HG02870 (cell line): Measurements from ENCODE around the gene CDRT15.
"Not testable (repeated sequence)": the region's sequence is repeated elsewhere in the genome, so short reads cannot be mapped to it uniquely, and the experiment has no call there.

Source experiments
- ATAC-seq: cut with Tn5 transposase; IDR thresholded peaks from one replicate; pipeline ENCODE4 v1.9.1; 2021; ENCODE audit warnings: mild to moderate bottlenecking, moderate library complexity; ENCODE audit not compliant: unreplicated experiment

The CDRT15 gene

DNA sequence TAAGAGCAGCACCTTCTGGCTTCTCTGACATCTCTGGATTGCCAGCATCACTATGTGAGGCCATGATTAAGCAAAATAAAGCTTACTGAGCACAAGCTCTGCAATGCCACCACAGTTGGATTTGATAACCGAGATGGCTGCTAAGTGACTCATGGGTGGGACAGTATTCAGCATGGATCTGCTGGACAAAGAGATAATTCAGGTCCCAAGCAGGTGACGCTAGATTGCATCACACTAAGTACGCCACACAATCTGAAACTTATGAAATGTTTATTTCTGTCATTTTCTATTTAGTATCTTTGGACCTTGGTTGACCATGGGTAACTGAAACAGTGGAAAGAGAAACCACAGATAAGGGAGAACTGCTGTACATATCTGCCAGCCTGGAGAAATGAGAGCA, 27.4 kb downstream of the CDRT15 start:
- ATAC-seq: no peak

DNA sequence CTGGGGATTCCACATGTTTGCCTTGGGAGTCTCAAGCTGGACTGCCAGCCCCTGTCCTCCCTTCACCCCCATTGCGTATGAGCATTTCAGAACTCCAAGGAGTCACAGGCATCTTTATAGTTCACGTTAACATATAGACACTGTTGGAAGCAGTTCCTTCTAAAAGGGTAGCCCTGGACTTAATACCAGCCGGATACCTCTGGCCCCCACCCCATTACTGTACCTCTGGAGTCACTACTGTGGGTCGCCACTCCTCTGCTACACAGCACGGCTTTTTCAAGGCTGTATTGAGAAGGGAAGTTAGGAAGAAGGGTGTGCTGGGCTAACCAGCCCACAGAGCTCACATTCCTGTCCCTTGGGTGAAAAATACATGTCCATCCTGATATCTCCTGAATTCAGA, 28.9 kb downstream of the CDRT15 start:
- ATAC-seq: no peak

DNA sequence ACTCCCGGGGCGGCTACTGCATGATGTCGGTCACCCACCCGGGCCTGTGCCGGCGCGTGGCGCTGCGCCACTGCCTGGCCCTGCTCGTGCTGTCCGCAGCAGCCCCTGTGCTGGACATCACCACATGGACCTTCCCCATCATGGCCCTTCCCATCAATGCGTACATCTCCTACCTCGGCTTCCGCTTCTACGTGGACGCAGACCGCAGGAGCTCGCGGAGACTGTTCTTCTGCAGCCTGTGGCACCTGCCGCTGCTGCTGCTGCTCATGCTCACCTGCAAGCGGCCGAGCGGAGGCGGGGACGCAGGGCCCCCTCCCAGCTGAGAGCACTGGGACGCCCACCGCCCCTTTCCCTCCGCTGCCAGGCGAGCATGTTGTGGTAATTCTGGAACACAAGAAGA, 29.8 kb downstream of the CDRT15 start:
- no peak for ATAC-seq

DNA sequence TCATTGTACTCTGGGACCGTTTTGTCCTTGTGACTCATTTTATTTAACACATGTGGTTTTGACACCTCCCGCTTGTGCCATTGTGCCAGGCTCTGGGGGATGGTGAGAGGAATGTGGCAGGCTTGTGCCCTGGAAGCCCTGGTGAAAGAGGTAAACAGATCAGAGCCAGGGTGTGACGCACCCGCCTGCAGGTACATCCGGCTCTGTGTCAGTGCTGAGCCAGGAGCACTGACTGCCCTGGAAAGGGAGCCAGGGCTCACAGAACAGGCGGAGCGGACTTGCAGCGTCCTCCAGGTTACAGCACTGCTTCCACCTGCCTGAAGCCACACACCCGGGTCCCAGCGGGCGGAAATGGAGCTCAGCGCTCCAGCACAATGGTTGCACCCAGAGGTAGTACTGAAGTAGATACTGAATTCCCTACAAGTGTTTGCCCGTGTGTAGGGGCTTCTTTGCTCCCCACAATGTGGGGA, 30.6 kb downstream of the CDRT15 start:
- no peak for ATAC-seq

DNA sequence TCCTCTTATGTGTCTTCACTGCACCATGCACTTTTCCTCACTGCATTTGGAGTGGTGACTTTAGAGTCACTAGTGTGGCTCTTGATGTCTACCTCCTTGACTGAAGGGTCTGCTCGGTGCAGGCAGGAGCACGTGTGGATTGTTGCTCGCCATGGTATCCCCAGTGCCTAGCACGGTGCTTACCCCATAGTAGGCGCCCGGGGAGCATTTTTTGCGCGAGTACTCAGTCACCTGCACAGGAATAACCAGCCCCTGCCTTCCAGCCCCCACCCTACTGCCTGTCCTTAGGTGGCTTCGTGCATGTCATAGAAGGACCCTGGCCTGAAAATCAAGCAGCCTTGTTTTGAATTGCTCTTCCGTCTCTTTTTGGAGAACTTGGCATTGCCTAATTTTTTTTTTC, 31.3 kb downstream of the CDRT15 start:
- ATAC-seq: no peak

DNA sequence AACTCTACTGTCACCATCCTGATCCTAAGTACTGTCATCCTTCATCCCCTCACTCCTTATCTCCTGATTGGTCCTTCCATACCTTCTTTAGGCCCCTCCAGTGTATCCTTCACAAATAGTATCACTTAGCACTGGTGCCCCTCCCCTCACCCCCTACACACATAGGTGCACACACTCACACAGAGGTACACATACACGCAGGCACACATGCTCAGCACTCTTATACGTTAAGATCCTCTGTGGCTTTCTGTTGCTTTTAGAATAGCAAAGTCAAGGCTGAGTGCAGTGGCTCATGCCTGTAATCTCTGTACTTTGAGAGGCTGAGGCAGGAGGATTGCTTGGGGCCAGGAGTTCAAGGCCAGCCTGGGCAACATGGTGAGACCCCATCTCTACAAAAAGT, 32.1 kb downstream of the CDRT15 start:
- no peak for ATAC-seq

DNA sequence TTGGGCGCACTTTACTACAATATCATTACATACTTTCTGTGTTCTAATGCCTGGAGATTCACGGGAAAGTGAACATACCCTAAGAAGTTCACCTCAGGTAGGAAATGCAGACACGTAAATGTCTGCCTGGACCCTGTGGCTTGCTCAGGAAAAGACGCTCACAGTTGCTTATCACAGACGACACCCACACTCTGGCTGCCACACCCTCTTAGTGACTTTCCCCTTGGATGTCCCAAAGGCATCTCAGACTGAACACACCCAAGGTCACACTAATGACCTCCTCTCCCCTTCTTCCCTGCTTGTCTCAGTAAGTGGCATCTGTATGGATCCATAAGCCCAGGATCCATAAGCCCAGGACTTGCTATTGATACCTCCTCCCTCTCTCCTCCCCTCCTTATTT, 32.6 kb downstream of the CDRT15 start:
- ATAC-seq: no peak

DNA sequence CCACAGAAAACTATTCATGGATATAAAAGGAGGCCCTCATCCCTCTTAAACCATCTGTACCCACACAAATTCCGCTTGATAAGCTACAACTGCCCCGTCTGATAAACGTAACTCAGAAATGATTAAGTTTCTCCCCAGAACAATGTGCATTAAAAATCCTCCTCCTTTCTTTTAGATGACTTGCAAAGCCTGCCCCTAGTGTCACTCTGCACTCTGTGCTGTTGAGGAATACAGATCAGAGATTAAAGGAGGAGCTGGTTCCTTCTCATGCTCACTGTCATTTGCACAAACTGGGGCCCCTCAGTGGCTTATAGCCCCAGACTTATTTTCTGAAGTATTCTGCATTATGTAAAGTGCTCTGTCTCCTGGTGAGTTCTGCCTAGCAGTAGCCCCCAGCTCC, 33.3 kb downstream of the CDRT15 start:
- ATAC-seq: no peak

DNA sequence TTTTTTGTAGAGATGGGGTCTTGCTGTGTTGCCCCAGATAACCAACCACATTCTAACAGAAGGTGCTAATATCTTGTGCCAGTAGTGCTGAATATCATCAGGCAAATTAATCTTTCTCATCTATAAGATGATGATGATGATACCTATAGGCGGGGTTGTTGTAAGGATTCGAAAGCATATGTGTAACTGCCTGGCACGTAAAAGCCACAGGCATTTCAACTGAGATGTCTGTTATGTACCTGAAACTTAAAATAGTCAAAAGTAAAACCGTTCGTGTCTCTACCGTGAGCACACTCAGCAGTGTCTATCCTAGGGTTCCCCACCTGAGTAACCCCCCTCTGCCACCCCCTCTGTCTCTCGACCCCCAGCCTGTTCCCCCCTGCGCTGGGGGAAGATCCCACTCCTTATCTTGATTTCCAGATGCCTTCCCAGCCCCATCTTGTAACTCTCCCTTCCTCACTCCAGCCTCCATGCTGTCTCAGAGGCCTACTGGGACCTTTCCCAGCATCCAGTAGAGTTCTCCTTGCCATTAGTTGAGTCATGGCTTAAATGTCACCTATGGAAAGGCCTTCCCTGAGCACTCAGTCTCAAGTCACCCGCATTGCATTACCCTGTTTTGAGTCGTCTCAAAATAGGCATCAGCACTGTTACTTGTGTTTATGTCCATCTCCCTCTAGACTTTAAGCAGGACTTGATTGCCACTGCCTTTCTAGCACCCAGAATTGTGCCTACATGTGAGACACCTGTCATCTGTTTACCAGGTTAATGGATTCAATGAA, 34.1 kb downstream of the CDRT15 start:
- ATAC-seq: no peak

DNA sequence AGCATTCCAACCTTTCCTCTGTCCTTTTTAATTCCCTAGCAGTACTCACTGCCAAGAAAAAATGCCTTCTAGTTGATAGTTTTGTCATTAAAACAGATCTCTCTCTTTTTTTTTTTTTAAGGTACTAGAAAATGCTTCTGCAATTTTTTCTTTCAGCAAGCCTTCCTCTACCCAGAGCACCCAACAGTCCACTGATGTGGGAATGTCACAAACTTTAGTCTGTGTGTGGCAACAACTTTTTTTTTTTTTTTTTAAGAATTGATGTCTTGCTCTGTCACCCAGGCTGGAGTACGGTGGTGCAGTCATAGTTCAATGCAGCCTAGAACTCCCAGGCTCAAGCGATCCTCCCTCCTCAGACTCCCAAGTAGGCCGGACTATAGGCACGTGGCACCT, 34.7 kb downstream of the CDRT15 start:
- ATAC-seq: no peak

DNA sequence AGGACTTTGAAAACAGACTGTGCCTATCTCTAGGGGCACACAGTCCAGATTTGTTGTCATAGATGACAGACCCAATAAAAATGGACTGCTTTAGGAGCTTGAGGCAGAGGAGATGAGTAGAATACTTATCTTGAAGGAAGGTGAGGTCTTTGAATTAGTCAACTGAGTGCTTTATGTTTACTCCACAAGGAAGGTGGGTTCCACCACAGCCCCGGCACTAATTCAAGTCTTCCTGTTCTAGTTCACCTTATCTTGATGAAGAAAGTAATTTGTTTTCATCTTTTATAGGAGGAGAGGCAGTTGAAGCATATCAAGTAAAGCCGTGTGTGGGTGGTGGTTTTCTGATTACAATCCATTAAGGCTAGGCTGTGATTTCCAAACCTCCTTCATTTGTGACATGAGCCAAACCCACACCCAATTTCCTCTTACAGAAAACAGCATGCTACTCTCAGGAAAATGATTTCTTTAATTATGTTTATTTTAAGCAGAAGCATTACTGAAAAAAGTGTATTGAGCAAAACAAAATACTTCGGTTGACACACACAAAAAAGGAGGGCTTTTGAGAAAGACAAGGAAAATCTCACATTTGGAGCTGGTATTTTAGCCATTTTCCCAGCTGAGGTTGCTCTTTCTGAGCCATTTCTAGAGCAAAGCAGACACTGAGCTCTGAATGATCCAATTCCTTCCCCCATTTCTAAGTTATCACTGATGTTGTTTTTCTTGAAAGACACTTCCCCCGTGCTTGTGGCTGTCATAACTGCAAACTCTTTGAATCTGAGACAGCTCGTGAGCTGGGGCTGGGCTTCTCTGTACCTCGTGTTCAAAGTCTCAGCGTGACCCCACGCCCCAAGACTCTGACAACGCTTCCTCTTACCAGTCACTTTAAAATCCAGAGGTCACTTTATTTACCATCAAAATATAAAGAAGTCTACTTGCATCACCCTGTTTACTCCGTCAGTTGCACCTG, 35.4 kb downstream of the CDRT15 start:
- no peak for ATAC-seq

DNA sequence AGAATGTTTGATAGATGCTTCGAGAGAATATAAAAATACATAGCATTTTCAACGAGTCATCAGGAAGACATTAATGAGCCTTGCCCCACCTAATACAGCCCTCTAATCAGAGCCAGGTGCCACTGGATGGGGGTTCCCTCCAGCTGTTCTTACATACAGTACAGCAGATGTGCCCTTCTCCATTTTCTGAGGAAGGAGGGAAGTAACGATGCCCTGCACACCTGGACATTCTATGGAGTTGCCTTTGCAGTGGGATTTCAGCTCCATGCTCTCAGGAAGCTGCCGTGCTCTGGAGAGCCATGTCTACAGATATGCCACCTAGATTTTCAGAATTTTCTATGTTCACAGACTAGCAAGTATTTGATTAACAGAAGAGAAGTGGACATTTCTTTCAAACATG, 36.3 kb downstream of the CDRT15 start:
- ATAC-seq: no peak

DNA sequence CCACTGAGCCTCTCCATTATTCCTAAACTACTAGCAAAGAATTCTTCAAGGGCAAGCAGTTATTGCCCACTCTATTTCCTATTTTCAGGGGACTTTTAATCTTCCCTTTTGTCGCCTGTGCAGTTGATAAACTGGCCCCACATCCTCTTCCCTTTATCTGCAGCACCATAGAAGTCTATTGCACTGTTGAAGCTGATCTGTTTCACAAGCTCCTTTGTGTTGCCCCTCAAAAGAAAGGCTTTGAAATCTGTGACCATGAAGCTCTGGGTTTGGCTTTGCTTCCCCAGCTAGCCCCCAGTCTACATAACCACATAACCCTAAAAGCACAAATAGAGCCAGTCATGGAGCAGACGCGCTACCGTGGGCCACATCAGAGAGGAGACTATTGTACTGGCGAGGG, 37.1 kb downstream of the CDRT15 start:
- no peak for ATAC-seq

DNA sequence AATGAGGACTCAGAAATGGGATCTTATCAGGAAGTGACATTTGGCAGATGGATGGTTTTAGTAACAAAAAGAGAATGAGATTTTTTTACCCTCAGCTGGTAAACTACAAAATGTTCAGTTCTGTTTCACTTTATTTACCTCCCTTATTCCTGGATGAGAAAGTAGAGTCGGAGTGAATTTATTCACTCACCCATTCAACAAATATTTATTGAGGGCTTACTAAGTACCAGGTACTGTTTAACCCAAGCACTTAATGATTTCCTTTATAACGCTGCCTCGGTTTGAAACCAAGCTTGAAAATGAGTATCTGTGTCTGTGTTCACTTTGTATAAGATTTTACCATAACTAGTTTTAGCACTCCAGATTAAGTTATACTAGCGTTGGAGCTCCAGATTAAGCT, 38.1 kb downstream of the CDRT15 start:
- ATAC-seq: no peak

DNA sequence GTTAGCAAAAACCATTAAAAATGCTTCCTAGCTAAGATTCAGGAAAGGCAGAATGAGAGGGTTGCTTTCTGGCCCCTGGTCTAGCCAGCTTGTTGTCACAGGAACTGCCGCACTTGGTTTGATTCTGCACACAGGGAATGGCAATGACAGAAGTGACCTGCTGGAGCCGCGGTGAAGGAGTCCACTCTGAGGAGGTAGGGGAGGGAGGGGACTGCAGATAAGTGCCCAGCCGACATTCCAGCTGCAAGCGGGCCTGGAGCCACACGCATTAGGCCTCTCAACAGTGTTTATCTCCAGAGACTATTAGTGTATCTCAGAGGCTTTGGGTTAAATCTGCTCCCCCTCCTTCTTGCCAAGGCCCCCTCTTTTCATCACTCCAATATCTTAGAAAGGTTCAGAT, 38.6 kb downstream of the CDRT15 start:
- no peak for ATAC-seq

DNA sequence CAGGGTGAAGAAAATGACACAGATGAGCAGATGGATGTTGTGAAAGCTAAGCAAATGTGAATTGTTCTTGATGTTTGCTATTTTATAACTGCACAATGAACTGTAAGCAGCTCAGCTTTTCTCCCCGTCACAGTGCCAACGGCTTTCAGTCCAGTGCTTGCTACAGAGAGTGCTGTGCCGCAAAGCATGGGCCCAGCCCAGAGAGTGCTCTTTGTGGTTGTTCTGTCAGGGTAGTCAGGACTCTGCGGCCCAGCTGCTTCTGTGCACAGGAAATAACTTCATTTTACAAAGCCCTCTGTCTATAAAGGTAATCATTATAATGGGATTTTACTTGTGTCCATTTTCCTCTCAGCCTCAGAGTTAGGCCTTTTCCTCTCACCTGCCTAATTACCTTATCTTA, 39.1 kb downstream of the CDRT15 start:
- no peak for ATAC-seq

DNA sequence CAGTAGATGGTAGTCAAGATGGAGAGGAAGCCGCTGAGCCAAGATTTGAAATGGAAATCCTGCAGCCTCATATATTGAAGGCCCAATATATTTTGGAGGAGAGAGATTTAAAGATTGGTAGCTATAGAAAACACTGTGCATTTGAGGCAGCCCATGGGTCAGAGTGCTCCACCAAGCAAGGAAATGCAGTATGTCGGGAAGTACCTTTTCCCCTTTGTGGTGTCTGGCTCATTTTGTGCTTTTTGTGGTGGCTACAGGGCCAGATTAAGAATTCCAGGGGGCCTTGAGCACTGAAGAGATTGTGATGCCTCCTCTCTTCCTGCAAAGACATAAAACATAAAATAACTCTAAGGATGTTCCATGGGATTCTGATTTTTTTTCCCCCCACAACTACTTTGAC, 39.6 kb downstream of the CDRT15 start:
- ATAC-seq: no peak

DNA sequence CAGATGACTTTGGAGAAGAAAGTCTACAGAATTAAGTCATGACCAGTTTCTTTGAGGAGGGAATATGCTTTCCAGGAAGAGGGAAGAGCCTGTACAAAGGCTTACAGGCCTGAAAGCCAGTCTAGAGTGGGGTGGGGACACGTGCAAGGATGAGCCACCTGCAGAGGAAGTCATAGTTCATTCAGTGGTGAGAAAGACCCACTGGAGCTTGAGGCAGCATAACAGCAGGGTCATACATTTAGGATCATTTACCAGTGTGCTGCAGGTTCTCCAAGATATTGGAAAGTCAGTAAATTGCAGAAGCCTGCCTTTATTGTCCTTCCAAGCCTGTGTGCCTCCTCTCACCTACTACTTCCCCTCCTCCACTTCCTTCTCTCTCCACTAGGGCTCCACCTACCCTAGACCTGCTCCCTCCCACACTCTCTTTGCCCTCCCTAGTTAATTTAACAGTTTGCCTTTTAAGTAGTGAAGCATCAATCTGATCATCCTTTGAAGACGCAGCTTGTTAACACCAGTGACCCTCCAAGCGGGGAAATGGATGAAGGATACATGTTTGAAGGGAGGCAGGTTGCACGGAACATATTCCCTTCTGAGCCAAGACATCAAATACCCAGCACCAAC, 40.2 kb downstream of the CDRT15 start:
- ATAC-seq: no peak

DNA sequence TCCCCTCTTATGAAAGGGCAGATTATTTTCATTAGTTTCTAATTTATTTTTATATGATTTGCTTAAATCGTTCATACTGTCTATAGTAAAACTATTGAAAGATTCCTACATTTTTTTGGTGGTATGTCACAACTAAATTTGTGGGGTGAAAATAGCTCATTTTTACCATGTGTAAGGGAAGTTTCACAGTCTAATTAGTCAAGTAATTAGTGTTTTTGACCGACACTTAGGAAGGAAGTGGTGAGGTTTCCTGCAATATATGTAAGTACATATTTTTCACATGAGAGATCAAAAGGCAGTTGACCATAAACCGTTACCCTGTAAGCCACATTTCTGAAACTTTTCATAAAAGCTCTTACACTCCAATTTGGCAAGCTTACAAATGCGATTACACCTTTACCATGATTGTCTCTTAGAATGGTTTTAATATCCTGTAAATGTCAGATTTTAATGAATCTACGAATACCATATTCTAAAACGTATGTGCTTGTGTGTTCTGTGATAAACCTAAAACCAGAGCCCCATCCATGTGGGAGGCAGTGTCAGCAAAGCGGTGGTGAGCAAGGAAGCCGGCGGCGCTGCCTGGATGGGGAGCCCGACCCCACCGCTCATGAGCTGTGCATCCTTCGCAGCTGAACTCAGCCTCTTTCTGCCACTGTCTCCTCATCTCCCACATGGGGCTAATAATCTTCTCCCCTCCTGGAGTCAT, 43.9 kb downstream of the CDRT15 start:
- peak; percentile 69 for ATAC-seq

DNA sequence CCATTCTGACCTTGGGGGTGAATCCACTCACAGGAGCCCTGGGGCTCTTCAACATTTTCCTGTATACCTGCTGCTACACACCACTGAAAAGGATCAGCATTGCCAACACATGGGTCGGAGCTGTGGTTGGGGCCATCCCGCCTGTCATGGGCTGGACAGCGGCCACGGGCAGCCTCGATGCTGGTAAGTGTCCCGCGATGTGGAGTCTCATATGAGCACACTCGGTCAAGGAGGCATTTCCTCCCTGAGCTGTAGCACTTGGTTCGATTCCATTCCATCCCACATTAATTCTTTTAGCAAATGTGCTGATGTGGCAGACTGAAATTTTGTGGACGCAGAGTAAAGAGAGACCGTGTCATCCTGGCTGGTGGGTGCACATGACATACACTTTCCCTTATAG, 44.6 kb downstream of the CDRT15 start:
- ATAC-seq: not testable (repeated sequence)

DNA sequence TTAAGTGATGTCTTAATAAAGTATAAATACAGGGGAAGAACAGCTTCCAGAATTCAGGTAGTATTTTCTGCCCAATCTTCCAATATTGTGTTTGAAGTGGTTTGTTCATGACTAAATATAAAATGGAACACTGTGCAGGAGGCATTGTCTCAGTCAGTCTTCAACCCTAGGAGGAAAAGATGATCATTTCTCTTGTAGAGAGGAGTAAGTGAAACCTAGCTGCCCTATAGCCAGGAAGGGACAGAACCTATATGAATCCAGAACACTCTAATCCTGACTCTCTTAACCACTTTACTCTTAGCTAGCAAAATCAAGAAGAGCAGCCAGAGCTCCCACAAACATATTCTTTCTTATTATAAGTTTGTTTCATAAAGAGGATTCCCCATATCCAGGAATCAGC, 45.2 kb downstream of the CDRT15 start:
- ATAC-seq: not testable (repeated sequence)
